Activated B cell treated with CpG ODN at 0.5 μM for 24 hours (primary cell): ENCODE measurements around the gene RRP8. TPM values are rescaled to one million over a fixed set of nuclear protein-coding genes. Genes with fewer than 3 reads are reported as not detected.

ENCODE experiments used
- ATAC-seq: fragments of 200-7000 bp; cut with Tn5 transposase; one replicate; pipeline ENCODE4 v1.10.0; 2021; ENCODE audit warnings: low read depth, mild to moderate bottlenecking, moderate library complexity
- CTCF ChIA-PET: fragments of 350-600 bp; sonication (Branson Sonifier 250); formaldehyde crosslinking; loops from one replicate; lab custom pipeline; 2021; ENCODE audit warnings: antibody characterized with exemption; lab: Charles Lee
- POLR2A ChIA-PET: fragments of 350-600 bp; sonication (Branson Sonifier 250); formaldehyde crosslinking; loops from one replicate; lab custom pipeline; 2021; ENCODE audit warnings: antibody characterized with exemption; lab: Charles Lee
- DNase-seq: peaks from one replicate; pipeline ENCODE4 v3.0.0; 2022
- H3K27ac Mint-ChIP-seq: one replicate; pipeline ENCODE4 v1.8.0; 2020; ENCODE audit warnings: mixed read lengths
- H3K27me3 Mint-ChIP-seq: one replicate; pipeline ENCODE4 v1.8.0; 2021; ENCODE audit warnings: mixed read lengths
- H3K36me3 Mint-ChIP-seq: one replicate; pipeline ENCODE4 v1.8.0; 2021; ENCODE audit warnings: low read depth, mixed read lengths
- H3K4me1 Mint-ChIP-seq: one replicate; pipeline ENCODE4 v1.8.0; 2021; ENCODE audit warnings: mixed read lengths
- H3K4me3 Mint-ChIP-seq: one replicate; pipeline ENCODE4 v1.8.0; 2020; ENCODE audit warnings: mild to moderate bottlenecking, mixed read lengths
- H3K9me3 Mint-ChIP-seq: one replicate; pipeline ENCODE4 v1.8.0; 2020; ENCODE audit warnings: mixed read lengths
- CTCF ChIP-seq: fragments of 200-600 bp; IDR thresholded peaks from one replicate; pipeline ENCODE4 v1.8.0; 2022; ENCODE audit warnings: antibody characterized with exemption, mild to moderate bottlenecking
- intact Hi-C: fragments of 100-400 bp; cut with micrococcal nuclease; formaldehyde crosslinking; loops from one replicate; pipeline ENCODE4 v1.15.1; 2024
- total RNA-seq: library from RNA; stranded (reverse); gene quantifications from 2 replicates; pipeline ENCODE4 v1.2.3, GENCODE V29; 2022

The RRP8 gene
- total RNA-seq, 1 donor from 2014 or later, result 29.1 TPM

- CTCF ChIA-PET, result no interaction called here
- TF ChIP-seq CTCF, result no peak
- ATAC-seq (no peak), DNase-seq (no peak)
- Mint-ChIP-seq H3K36me3 (peaks cover 17% of the 10 kb centered on the region), H3K27me3 (no peaks in the 10 kb centered on the region), H3K4me3 (no peak overlapping the region), H3K9me3 (no peaks in the 10 kb centered on the region), H3K27ac (no peak overlapping the region), H3K4me1 (no peaks in the 10 kb centered on the region)
- POLR2A ChIA-PET, result no interaction called here
- intact Hi-C loops, result no loop called here
Observed at GRCh38 chr11:6565988-6566703, 37.3 kb downstream of the RRP8 start.

- intact Hi-C loops, result no loop called here
Observed at GRCh38 chr11:6565325-6565724, 38.1 kb downstream of the RRP8 start.

GRCh38 chr11:6563667-6564066 is 39.7 kb downstream of the RRP8 start:
- no peaks in the 10 kb centered on the region for H3K4me1 Mint-ChIP-seq
- ChIA-PET POLR2A (no interaction called here), CTCF (no interaction called here)
- no peak overlapping the region for H3K27ac Mint-ChIP-seq
- intact Hi-C loops, result no loop called here
- H3K4me3 Mint-ChIP-seq, result no peak overlapping the region
- H3K27me3 Mint-ChIP-seq, result no peaks in the 10 kb centered on the region
- DNase-seq, result no peak
- H3K36me3 Mint-ChIP-seq, result peaks cover 23% of the 10 kb centered on the region
- TF ChIP-seq CTCF, result no peak
- no peaks in the 10 kb centered on the region for H3K9me3 Mint-ChIP-seq
- no peak for ATAC-seq

More at GRCh38 chr11:6565325-6565724, 38.1 kb downstream of the RRP8 start:
- POLR2A ChIA-PET, result no interaction called here
- CTCF ChIA-PET, result no interaction called here
- Mint-ChIP-seq H3K27me3 (no peaks in the 10 kb centered on the region), H3K4me3 (no peak overlapping the region), H3K27ac (no peak overlapping the region), H3K4me1 (no peaks in the 10 kb centered on the region), H3K36me3 (peaks cover 19% of the 10 kb centered on the region), H3K9me3 (no peaks in the 10 kb centered on the region)
- DNase-seq (no peak), ATAC-seq (no peak)
- TF ChIP-seq CTCF, result no peak

GRCh38 chr11:6563121-6563619 is 40.2 kb downstream of the RRP8 start:
- ChIA-PET CTCF (no interaction called here), POLR2A (no interaction called here)
- H3K4me1 Mint-ChIP-seq, result no peaks in the 10 kb centered on the region
- H3K27me3 Mint-ChIP-seq, result no peaks in the 10 kb centered on the region
- DNase-seq (no peak), ATAC-seq (no peak)
- intact Hi-C loops, result no loop called here
- no peak for TF ChIP-seq CTCF
- H3K27ac Mint-ChIP-seq, result no peak overlapping the region
- H3K4me3 Mint-ChIP-seq, result no peak overlapping the region
- peaks cover 24% of the 10 kb centered on the region for H3K36me3 Mint-ChIP-seq
- no peaks in the 10 kb centered on the region for H3K9me3 Mint-ChIP-seq

- no peak for ATAC-seq
- no peak overlapping the region for H3K4me3 Mint-ChIP-seq
Observed at GRCh38 chr11:6561288-6561687, 42.1 kb downstream of the RRP8 start.

More at GRCh38 chr11:6561288-6561687, 42.1 kb downstream of the RRP8 start:
- no peaks in the 10 kb centered on the region for H3K27me3 Mint-ChIP-seq
- no peak overlapping the region for H3K27ac Mint-ChIP-seq
- ChIA-PET POLR2A (no interaction called here), CTCF (no interaction called here)
- no peaks in the 10 kb centered on the region for H3K4me1 Mint-ChIP-seq
- DNase-seq, result no peak
- intact Hi-C loops, result no loop called here
- H3K36me3 Mint-ChIP-seq, result peaks cover 29% of the 10 kb centered on the region
- H3K9me3 Mint-ChIP-seq, result no peaks in the 10 kb centered on the region
- TF ChIP-seq CTCF, result no peak
